ENCODE results near the gene SLC50A1. TPM values are rescaled to one million over a fixed set of nuclear protein-coding genes. Genes with fewer than 3 reads are reported as not detected.

The SLC50A1 gene
- total RNA-seq, 2 donors from 2014 or later, result 102 to 130 TPM

GRCh38 chr1:155131285-155131684 is 4.4 kb upstream of the SLC50A1 start:
- H3K36me3 ChIP-seq, result peaks cover 6% of the 10 kb centered on the region
- DNase-seq, result no peak
- peaks cover 20% of the 10 kb centered on the region for H3K4me1 ChIP-seq
- no peaks in the 10 kb centered on the region for H3K9me3 ChIP-seq
- intact Hi-C loops (cut with DNase I), result no loop called here
- TF ChIP-seq, protein P1, sequence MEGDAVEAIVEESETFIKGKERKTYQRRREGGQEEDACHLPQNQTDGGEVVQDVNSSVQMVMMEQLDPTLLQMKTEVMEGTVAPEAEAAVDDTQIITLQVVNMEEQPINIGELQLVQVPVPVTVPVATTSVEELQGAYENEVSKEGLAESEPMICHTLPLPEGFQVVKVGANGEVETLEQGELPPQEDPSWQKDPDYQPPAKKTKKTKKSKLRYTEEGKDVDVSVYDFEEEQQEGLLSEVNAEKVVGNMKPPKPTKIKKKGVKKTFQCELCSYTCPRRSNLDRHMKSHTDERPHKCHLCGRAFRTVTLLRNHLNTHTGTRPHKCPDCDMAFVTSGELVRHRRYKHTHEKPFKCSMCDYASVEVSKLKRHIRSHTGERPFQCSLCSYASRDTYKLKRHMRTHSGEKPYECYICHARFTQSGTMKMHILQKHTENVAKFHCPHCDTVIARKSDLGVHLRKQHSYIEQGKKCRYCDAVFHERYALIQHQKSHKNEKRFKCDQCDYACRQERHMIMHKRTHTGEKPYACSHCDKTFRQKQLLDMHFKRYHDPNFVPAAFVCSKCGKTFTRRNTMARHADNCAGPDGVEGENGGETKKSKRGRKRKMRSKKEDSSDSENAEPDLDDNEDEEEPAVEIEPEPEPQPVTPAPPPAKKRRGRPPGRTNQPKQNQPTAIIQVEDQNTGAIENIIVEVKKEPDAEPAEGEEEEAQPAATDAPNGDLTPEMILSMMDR (IDR thresholded peaks at IDR 0.05), result no peak
- H3K27me3 ChIP-seq, result peaks cover 4% of the 10 kb centered on the region
- H3K27ac ChIP-seq, result peak overlapping the region; percentile 92
- H3K4me3 ChIP-seq, result peak overlapping the region; percentile 78
- H3K9ac ChIP-seq (ENCODE audit: low read depth in 2 of 2, low read length in 2 of 2), result peak overlapping the region in 1 of 2 donors; percentile 100

DNA sequence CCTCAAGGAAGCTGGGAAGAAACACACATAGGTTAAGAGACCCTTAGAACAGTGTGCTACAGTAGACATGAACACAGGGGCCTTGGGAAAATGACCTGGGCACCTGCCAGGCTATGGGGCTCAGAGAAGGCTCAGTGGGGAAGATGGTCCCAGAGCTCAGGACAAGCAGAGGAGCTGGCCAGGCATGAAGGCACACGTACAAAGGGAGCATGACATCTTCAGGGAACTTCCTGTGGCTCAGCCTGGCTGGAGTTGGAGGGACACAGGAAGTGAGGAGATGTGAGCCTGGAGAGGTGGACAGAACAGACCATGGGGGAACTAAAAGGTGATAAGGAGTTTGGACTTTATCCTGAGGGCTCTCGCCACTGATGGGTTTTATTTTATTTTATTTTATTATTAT is 3.8 kb upstream of the SLC50A1 start:
- DNase-seq, result no peak
- TF ChIP-seq, protein P1 (IDR thresholded peaks at IDR 0.05), result no peak
- no peaks in the 10 kb centered on the region for H3K9me3 ChIP-seq
- peaks cover 20% of the 10 kb centered on the region for H3K4me1 ChIP-seq
- H3K27me3 ChIP-seq, result peaks cover 4% of the 10 kb centered on the region
- peak overlapping the region; percentile 92 for H3K27ac ChIP-seq
- peaks cover 6% of the 10 kb centered on the region for H3K36me3 ChIP-seq
- peak overlapping the region in 1 of 2 donors; percentile 100 for H3K9ac ChIP-seq (ENCODE audit: low read depth in 2 of 2, low read length in 2 of 2)
- intact Hi-C loops (cut with DNase I), result no loop called here
- no peak overlapping the region for H3K4me3 ChIP-seq

DNA sequence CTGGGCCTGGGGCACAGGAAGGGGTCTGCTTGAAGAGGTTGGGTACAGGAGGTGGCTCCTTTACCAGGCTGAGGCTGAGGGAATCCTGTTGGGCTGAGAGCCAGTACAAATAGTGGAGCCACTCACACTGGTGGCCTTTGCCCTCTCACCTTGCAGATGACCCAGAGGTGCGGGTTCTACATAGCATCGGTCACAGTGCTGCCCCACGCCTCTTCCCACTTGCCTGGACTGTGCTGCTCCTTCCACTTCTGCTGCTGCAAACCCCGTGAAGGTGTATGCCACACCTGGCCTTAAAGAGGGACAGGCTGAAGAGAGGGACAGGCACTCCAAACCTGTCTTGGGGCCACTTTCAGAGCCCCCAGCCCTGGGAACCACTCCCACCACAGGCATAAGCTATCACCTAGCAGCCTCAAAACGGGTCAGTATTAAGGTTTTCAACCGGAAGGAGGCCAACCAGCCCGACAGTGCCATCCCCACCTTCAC is 1.8 kb upstream of the SLC50A1 start:
- H3K9ac ChIP-seq (ENCODE audit: low read depth in 2 of 2, low read length in 2 of 2), result peak overlapping the region; percentile 97
- intact Hi-C loops (cut with DNase I), result no loop called here
- DNase-seq, result peak; percentile 43

DNA sequence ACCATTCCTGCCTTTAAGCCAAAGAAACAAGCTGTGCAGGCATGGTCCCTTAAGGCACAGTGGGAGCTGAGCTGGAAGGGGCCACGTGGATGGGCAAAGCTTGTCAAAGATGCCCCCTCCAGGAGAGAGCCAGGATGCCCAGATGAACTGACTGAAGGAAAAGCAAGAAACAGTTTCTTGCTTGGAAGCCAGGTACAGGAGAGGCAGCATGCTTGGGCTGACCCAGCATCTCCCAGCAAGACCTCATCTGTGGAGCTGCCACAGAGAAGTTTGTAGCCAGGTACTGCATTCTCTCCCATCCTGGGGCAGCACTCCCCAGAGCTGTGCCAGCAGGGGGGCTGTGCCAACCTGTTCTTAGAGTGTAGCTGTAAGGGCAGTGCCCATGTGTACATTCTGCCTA is 1.3 kb upstream of the SLC50A1 start:
- peaks cover 6% of the 10 kb centered on the region for H3K36me3 ChIP-seq
- peak overlapping the region; percentile 98 for H3K27ac ChIP-seq
- peaks cover 20% of the 10 kb centered on the region for H3K4me1 ChIP-seq
- no peak for DNase-seq
- peak overlapping the region; percentile 45 for H3K4me3 ChIP-seq
- intact Hi-C loops (cut with DNase I), result no loop called here
- TF ChIP-seq, protein P1 (IDR thresholded peaks at IDR 0.05), result no peak
- H3K9ac ChIP-seq (ENCODE audit: low read depth in 2 of 2, low read length in 2 of 2), result peak overlapping the region; percentile 97
- no peaks in the 10 kb centered on the region for H3K27me3 ChIP-seq
- H3K9me3 ChIP-seq, result no peaks in the 10 kb centered on the region

More for the DNA sequence above, 1.8 kb upstream of the SLC50A1 start:
- Histone ChIP-seq H3K4me3 (no peak overlapping the region), H3K9me3 (no peaks in the 10 kb centered on the region), H3K27ac (peak overlapping the region; percentile 98), H3K4me1 (peaks cover 20% of the 10 kb centered on the region), H3K36me3 (peaks cover 6% of the 10 kb centered on the region), H3K27me3 (no peaks in the 10 kb centered on the region)
- TF ChIP-seq, protein P1 (IDR thresholded peaks at IDR 0.05), result no peak

DNA sequence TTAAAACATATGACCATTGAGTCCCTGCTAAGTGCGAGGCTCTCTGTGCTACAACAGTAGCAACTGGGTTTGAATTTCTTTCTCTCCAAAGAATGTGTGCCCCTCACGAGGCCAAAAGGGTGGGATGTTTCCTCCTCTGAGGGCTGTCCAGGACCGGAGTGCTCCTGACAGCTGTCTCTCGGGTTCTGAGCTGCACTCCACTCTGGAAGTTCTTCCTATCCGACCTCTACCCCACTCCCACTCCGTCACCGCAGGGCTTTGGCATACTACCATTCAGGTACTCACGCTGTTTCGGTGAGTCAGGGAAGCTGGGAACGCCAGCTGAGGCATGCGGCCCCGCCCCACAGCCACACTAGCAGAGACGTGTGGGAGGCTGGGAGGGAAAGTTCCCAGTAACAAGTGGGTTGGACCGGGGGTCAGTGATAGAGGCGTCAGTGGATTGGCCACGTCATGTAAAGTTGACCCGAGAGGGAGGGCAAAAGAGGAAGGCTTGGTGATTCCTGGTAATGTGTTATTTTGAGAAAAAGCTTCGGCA is 705 bp upstream of the SLC50A1 start:
- TF ChIP-seq, protein P1 (IDR thresholded peaks at IDR 0.05), result no peak
- Histone ChIP-seq H3K4me3 (peak overlapping the region; percentile 45), H3K36me3 (peaks cover 6% of the 10 kb centered on the region), H3K27ac (peak overlapping the region; percentile 98), H3K9ac (ENCODE audit: low read depth in 2 of 2, low read length in 2 of 2) (peak overlapping the region; percentile 97), H3K9me3 (no peaks in the 10 kb centered on the region), H3K27me3 (no peaks in the 10 kb centered on the region), H3K4me1 (peaks cover 20% of the 10 kb centered on the region)
- intact Hi-C loops (cut with DNase I), result no loop called here
- peak; percentile 93 for DNase-seq
